Activated naive CD4-positive, alpha-beta T cell treated with anti-CD3 and anti-CD28 coated beads for 36 hours (primary cell): ENCODE data around the gene GSTT2. TPM values are rescaled to one million over a fixed set of nuclear protein-coding genes. Genes with fewer than 3 reads are reported as not detected.
A peak's percentile ranks its signal among the peaks of the same experiment; 100 is the strongest.

ENCODE experiments used
- CTCF ChIA-PET: fragments of 350-600 bp; sonication (Branson Sonifier 250); formaldehyde crosslinking; loops from one replicate; lab custom pipeline; 2021; ENCODE audit warnings: antibody characterized with exemption; lab: Charles Lee
- DNase-seq: peaks from one replicate; pipeline ENCODE4 v3.0.0-alpha.2; 2020
- H3K27ac Mint-ChIP-seq: one replicate; pipeline ENCODE4 v1.8.0; 2021; ENCODE audit warnings: mild to moderate bottlenecking, mixed read lengths
- H3K27me3 Mint-ChIP-seq: one replicate; pipeline ENCODE4 v1.8.0; 2021; ENCODE audit warnings: low read depth, mixed read lengths
- H3K36me3 Mint-ChIP-seq: one replicate; pipeline ENCODE4 v1.8.0; 2021; ENCODE audit warnings: low read depth, mixed read lengths
- H3K4me1 Mint-ChIP-seq: one replicate; pipeline ENCODE4 v1.8.0; 2021; ENCODE audit warnings: low read depth, mixed read lengths
- H3K4me3 Mint-ChIP-seq: one replicate; pipeline ENCODE4 v1.8.0; 2021; ENCODE audit warnings: mild to moderate bottlenecking, moderate library complexity, mixed read lengths
- H3K9me3 Mint-ChIP-seq: one replicate; pipeline ENCODE4 v1.8.0; 2021; ENCODE audit warnings: mixed read lengths
- intact Hi-C: fragments of 100-400 bp; cut with micrococcal nuclease; formaldehyde crosslinking; loops from one replicate; pipeline ENCODE4 v1.15.1; 2023
- total RNA-seq, 2 experiments: library from RNA; stranded (reverse); gene quantifications; one replicate each; pipeline ENCODE4 v1.2.3, GENCODE V29; 2021

The GSTT2 gene
- total RNA-seq, 2 experiments from 2014 or later, result not detected

DNA sequence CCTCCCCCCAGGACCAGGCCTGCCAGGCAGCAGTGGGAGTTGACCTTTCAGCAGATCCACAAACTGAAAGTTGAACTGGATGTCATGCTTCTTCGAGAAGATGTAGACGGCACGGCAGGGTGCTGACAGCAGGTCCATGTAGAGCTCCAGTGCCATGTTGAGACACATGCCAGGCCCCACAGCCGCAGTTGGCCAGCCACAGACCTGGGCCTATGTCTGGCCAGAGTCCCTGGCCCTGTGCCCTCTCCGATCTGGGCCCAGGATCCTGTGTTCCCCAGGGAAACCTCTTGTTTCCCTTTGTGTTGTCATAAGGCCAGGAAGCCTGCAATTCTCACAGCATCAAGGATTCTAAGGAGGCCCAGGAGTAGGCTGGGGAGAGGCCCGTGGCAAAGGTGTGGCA, 25.3 kb downstream of the GSTT2 start, which contains the start of gene GSTT4:
GSTT4 (minus strand) TSS at position 253 of the 400 bp plus-strand sequence; CDS start at position 156, 97 bp downstream.
- H3K4me1 Mint-ChIP-seq, result peaks cover under 1% of the 10 kb centered on the region
- H3K27ac Mint-ChIP-seq, result no peak within 1 kb of the TSS
- no peak for DNase-seq
- CTCF ChIA-PET, result no interaction called here
- H3K27me3 Mint-ChIP-seq, result no peaks in the 10 kb centered on the region
- intact Hi-C loops, result loop anchor here (10.0 kb wide), 1 partner anchor 170 kb away; no protein-coding TSS in a partner anchor
- no peaks in the 10 kb centered on the region for H3K9me3 Mint-ChIP-seq
- no peaks in the 10 kb centered on the region for H3K36me3 Mint-ChIP-seq
- H3K4me3 Mint-ChIP-seq, result no peak within 1 kb of the TSS

DNA sequence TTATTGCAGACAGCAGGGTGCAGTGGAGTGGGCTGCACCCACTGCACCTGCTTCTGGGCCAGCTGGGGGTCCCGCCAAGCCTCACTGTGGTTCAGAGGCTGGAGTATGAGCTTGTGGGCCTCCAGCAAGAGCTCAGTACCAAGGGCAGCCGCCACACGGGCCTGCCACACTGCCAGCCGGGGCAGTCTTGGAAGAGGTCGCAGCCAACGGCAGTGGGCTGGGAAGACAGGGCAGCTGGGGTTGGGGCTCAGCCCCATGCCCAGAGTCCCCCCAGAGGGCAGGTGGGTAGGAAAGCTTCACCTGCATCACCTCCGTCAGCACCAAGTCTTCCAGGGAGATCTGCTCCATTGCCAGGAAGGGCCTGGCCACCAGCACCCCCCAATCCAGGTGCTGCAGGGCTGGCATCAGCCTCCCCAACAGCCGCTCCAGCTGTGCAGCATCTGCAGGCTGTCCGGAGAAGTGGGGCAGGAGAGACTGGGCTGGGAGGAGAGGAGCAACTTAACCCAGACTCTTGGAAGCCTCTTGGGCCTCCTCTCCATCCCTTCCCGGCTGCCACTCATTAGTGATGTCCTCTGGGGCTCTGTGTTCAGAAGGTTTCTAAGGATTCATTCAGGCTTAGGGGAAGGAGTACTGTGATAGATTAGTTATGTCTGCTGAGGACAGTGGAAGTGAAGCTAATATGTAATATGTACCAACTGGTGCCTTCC, 26.4 kb downstream of the GSTT2 start:
- CTCF ChIA-PET, result interaction anchor here (0.6 kb wide), 1 partner anchor 30 kb away, joined by 3 read pairs; no protein-coding TSS in a partner anchor
- Mint-ChIP-seq H3K4me1 (peaks cover 3% of the 10 kb centered on the region), H3K27me3 (no peaks in the 10 kb centered on the region), H3K4me3 (no peak overlapping the region), H3K9me3 (no peaks in the 10 kb centered on the region), H3K36me3 (no peaks in the 10 kb centered on the region), H3K27ac (no peak overlapping the region)
- intact Hi-C loops, result loop anchor here (10.0 kb wide), 1 partner anchor 168 kb away; no protein-coding TSS in a partner anchor
- no peak for DNase-seq

DNA sequence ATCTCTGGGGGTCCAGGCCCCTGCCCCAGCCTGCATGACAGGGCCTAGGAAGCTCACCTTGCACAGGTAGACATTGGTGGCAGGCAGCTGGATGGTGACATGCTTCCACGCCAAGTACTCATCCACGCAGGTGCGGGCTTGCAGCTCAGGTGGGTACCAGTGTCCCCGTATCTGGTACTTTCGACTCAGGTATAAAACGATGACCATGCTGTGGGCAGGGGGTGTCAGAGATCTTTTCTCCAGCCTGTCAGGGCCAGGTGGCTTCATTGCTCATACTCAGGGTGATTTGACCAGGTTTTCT, 26.9 kb downstream of the GSTT2 start:
- Mint-ChIP-seq H3K27ac (no peak overlapping the region), H3K4me1 (peaks cover 3% of the 10 kb centered on the region), H3K27me3 (no peaks in the 10 kb centered on the region), H3K36me3 (no peaks in the 10 kb centered on the region), H3K4me3 (no peak overlapping the region), H3K9me3 (no peaks in the 10 kb centered on the region)
- intact Hi-C loops, result loop anchor here (10.0 kb wide), 1 partner anchor 168 kb away; no protein-coding TSS in a partner anchor
- DNase-seq, result no peak
- CTCF ChIA-PET, result interaction anchor here (0.6 kb wide), 1 partner anchor 30 kb away, joined by 3 read pairs; no protein-coding TSS in a partner anchor

DNA sequence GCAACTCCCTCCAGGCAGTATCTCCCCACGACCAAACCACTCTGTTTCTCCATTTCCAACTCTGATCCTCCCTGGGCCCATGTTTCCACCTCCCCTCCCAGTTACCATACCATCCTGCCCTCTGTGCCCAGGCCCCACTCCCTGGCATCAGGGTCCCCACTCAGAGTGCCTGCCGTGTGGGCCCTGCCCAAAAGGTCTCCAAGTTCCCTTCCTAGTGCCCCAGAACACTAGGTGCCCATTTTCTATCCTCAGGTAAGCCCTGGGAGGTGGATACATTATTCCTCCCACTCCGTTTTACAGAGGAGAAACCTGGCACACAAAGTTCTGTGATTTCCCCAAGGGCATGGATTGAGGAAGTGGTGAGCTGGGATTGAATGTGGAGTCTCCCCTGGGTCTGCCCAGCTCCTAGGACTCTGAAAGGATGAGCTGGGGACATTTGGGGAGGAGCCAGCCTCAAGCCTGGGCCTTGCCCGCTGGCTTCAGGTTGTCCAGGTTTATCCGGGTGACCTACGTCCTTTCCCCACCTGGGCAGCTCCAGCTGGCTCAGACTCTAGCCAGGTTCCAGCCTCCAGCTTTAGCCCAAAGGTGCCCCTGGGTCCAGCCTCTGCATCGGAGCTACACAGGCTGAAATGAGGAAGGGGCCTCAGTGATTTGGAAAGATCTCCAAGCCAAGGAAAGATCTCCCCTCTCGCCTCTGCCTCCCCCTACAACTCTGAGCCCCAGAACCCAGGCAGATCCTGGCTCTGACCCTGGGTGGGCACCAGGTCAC, 27.5 kb downstream of the GSTT2 start:
- intact Hi-C loops, result loop anchor here (10.0 kb wide), 1 partner anchor 167 kb away; no protein-coding TSS in a partner anchor
- Mint-ChIP-seq H3K27ac (no peak overlapping the region), H3K4me3 (no peak overlapping the region), H3K4me1 (peaks cover 6% of the 10 kb centered on the region), H3K27me3 (no peaks in the 10 kb centered on the region), H3K9me3 (no peaks in the 10 kb centered on the region), H3K36me3 (no peaks in the 10 kb centered on the region)
- CTCF ChIA-PET, result interaction anchor here (0.6 kb wide), 1 partner anchor 29 kb away, joined by 3 read pairs; no protein-coding TSS in a partner anchor
- no peak for DNase-seq

DNA sequence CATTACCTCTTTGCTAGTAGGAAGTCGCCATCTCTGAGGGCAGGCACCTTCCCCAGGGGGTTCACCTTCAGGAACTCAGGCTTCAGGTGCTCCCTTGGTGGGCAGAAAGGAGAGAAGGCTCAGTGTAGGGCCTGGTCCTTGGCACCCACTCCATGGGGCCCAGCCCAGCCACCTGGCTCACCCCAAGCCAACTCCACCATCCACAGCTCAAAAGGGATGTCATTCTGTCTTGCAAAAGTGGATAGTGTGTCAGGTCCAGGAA, 28.0 kb downstream of the GSTT2 start:
- CTCF ChIA-PET, result interaction anchor here (1.0 kb wide), 1 partner anchor 149 kb away, joined by 3 read pairs; no protein-coding TSS in a partner anchor
- no peak for DNase-seq
- peaks cover 8% of the 10 kb centered on the region for H3K4me1 Mint-ChIP-seq
- no peaks in the 10 kb centered on the region for H3K36me3 Mint-ChIP-seq
- H3K4me3 Mint-ChIP-seq, result no peak overlapping the region
- intact Hi-C loops, result loop anchor here (10.0 kb wide), 1 partner anchor 167 kb away; no protein-coding TSS in a partner anchor
- no peak overlapping the region for H3K27ac Mint-ChIP-seq
- no peaks in the 10 kb centered on the region for H3K9me3 Mint-ChIP-seq
- no peaks in the 10 kb centered on the region for H3K27me3 Mint-ChIP-seq

DNA sequence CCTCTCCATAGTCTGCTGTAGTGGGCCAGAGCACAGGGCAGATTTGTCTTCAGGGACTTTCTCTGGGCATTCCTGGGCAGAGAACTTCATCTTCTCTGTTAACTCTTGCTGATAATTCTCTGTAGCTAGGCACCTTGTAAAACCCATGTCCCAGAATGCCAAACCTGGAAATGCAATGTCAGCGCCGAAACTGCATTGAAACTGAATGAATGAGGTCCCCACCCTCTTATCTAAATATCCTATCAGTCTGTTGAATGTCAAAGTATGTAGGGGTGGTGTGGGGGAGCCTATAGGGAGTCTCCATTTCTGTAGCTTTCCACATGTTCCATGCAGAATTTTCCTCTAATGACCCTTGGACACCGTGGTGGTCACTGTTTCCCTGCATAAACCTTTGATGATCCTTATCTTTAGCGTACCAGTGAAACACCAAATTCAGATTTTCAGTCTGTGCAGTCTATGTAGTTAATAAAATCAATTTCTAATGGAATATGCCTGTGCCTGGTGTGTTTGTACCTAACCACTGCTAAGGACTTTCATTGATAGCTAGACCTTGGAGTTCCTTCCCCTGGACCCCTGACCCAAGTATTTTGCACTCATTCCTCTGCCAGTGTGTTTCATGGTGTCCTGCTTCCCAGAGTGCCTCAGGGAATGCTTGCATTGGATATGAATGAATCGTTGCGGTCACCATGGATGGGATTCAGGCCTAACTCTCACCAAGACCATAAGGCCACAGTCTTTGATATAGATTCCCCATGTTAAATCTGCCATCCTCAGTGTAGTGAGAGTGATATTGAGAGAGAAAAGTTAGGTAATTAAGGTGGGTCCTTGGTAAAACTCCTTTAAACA, 28.7 kb downstream of the GSTT2 start:
- H3K4me3 Mint-ChIP-seq, result no peak overlapping the region
- no peaks in the 10 kb centered on the region for H3K27me3 Mint-ChIP-seq
- H3K36me3 Mint-ChIP-seq, result peaks cover 2% of the 10 kb centered on the region
- H3K4me1 Mint-ChIP-seq, result peaks cover 12% of the 10 kb centered on the region
- H3K9me3 Mint-ChIP-seq, result no peaks in the 10 kb centered on the region
- no peak overlapping the region for H3K27ac Mint-ChIP-seq
- intact Hi-C loops, result loop anchor here (10.0 kb wide), 1 partner anchor 166 kb away; no protein-coding TSS in a partner anchor
- DNase-seq, result no peak
- CTCF ChIA-PET, result interaction anchor here (1.0 kb wide), 1 partner anchor 149 kb away, joined by 3 read pairs; no protein-coding TSS in a partner anchor

DNA sequence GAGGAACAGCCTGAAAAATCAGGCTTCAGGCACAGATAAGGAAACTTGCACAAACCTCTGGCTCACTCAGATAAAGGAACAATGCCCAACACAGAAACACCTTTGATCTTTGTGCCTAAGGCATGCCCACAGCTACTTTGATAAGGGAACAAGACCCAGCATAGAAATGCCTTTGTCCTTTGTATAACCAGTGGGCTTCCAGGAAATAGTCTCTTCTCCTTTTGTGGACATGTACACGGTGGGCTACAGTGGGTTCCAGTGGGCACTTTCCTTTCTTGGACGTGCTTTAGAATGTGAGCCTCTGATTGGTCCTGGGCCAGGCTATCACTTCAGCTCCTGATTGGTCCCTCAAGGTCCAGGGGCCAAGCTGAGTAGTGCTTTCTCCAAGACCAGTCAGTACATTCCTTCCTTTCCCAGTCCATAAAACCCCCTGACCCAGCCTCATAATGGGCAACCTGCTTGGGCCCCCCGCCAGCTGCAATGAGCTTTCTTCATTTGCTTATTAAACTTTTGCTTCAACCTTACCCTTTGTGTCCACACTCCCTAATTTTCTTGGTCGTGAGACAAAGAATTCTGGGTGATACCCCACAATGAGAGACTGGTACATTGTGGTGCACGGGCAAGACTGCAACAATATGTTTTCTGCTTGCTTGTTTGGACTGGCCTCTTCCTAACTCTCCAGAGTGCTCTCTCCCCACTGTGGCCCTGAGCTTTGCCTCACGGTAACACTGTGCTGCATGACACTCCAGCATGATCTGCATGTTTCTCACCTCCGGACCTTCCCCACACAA, 29.5 kb downstream of the GSTT2 start:
- CTCF ChIA-PET, result interaction anchor here (0.9 kb wide), 1 partner anchor 234 kb away, joined by 4 read pairs; no protein-coding TSS in a partner anchor
- Mint-ChIP-seq H3K36me3 (peaks cover 6% of the 10 kb centered on the region), H3K4me3 (no peak overlapping the region), H3K9me3 (no peaks in the 10 kb centered on the region), H3K27ac (no peak overlapping the region), H3K4me1 (peaks cover 16% of the 10 kb centered on the region), H3K27me3 (no peaks in the 10 kb centered on the region)
- intact Hi-C loops, result loop anchor here (2.0 to 10.0 kb wide), 3 partner anchors 165 to 545 kb away; partner anchors contain the start of genes GUCD1 and SNRPD3
- DNase-seq, result no peak

DNA sequence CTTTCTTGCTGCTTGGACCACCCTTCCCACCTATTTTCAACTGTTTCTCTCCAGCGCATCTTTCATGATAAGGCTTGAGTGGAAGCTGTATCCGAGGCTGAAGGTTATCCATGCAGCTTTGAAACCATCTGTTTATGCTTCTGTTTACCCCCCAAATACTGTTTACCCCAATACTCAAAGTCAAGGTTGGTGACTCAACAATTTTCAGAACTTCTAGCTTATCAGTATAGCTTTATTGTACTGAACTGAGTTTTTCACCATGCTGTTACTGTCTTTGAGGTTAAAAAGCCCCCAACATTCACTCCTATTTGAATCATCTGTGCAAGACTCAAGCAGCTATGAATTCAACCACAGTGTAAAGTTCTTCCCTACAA, 30.1 kb downstream of the GSTT2 start:
- Mint-ChIP-seq H3K36me3 (peaks cover 8% of the 10 kb centered on the region), H3K27ac (no peak overlapping the region), H3K27me3 (no peaks in the 10 kb centered on the region), H3K4me3 (peak overlapping the region; percentile 23), H3K4me1 (peaks cover 19% of the 10 kb centered on the region), H3K9me3 (no peaks in the 10 kb centered on the region)
- DNase-seq, result no peak
- intact Hi-C loops, result loop anchor here (2.0 kb wide), 2 partner anchors 425 to 545 kb away; partner anchors contain the start of genes GUCD1 and SNRPD3
- CTCF ChIA-PET, result interaction anchor here (0.9 to 1.4 kb wide), 5 partner anchors 28 to 233 kb away, joined by 3 to 9 read pairs (median 4); partner anchors contain the start of gene MIF

DNA sequence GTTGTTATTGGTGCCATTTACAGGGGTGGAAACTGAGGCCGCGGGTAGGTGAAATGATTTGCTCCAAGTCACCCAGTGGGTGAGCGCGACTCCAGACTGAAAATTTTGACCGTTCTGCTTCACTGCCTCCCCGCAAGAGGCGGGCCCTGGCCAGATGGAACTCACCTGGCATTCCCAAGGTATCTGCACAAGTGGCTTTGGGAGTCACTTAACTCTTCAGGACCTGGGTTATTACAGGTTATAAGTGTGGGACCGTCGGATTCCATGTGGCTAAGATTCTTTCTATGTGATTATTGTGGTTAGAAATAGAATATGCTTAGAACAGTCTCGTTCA, 31.8 kb downstream of the GSTT2 start:
- Mint-ChIP-seq H3K4me3 (peak overlapping the region; percentile 95), H3K36me3 (peaks cover 14% of the 10 kb centered on the region), H3K27me3 (no peaks in the 10 kb centered on the region), H3K9me3 (no peaks in the 10 kb centered on the region), H3K27ac (peak overlapping the region; percentile 89), H3K4me1 (peaks cover 25% of the 10 kb centered on the region)
- CTCF ChIA-PET, result interaction anchor here (1.0 to 1.1 kb wide), 2 partner anchors 11 to 18 kb away, joined by 3 read pairs; no protein-coding TSS in a partner anchor
- no peak for DNase-seq
- intact Hi-C loops, result loop anchor here (1.0 to 2.0 kb wide), 3 partner anchors 224 to 543 kb away; partner anchors contain the start of genes GUCD1 and SNRPD3

DNA sequence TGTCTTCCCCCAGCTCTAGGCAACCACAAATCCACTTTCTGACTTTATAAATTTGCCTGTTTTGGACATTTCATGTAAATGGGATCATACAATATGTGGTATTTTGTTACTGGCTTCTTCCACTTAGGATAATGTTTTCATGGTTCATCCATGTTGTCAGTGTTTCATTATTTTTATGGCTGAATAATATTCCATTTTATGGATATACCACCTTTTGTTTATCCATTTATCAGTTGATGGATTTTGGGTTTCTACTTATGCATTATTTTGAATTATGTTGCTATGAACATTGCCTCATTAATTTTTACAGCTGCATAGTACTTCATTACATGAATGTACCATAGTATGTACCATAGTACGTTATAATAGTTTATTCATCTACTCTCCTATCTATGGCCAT, 36.2 kb downstream of the GSTT2 start:
- CTCF ChIA-PET, result no interaction called here
- Mint-ChIP-seq H3K9me3 (no peaks in the 10 kb centered on the region), H3K27ac (no peak overlapping the region), H3K4me3 (no peak overlapping the region), H3K27me3 (no peaks in the 10 kb centered on the region), H3K4me1 (peaks cover 43% of the 10 kb centered on the region), H3K36me3 (peaks cover 28% of the 10 kb centered on the region)
- DNase-seq, result no peak
- intact Hi-C loops, result no loop called here

DNA sequence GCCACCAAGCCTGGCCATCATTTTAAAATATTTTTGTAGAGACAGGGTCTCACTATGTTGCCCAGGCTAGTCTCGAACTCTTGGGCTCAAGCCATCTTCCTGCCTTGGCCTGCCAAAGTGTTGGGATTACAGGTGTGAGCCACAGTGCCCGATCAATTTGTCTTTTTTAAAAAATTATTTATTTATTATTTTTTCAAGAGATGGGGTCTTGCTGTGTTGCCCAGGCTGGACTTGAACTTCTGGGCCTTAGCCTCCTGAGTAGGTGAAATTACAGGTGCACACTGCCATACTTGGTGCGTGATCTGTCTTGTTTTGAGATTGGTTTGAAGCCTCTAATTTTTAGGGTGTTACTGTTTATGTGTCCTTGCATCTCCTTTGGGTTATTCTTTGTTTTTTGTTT, 41.4 kb downstream of the GSTT2 start:
- CTCF ChIA-PET, result no interaction called here
- no peaks in the 10 kb centered on the region for H3K27me3 Mint-ChIP-seq

More for the DNA sequence above, 41.4 kb downstream of the GSTT2 start:
- intact Hi-C loops, result no loop called here
- H3K36me3 Mint-ChIP-seq, result peaks cover 29% of the 10 kb centered on the region
- H3K4me3 Mint-ChIP-seq, result no peak overlapping the region
- H3K4me1 Mint-ChIP-seq, result peaks cover 62% of the 10 kb centered on the region
- H3K9me3 Mint-ChIP-seq, result peaks cover 5% of the 10 kb centered on the region
- no peak overlapping the region for H3K27ac Mint-ChIP-seq
- DNase-seq, result no peak
